ENCODE measurements around the gene CASP9.

The CASP9 gene

GRCh38 chr1:15444468-15445389, 79.3 kb downstream of the CASP9 start:
- DNase-seq: no peak

- DNase-seq: no peak
Observed at GRCh38 chr1:15443281-15443680, 80.7 kb downstream of the CASP9 start.

GRCh38 chr1:15442759-15443158, 81.3 kb downstream of the CASP9 start:
- no peak for DNase-seq

GRCh38 chr1:15442119-15442518, 81.9 kb downstream of the CASP9 start:
- DNase-seq: no peak
